GM12878 (cell line): ENCODE measurements around the gene KIAA2012.

Source experiments
- MXI1 ChIP-seq: fragments of 150-350 bp; IDR thresholded peaks from 2 replicates; pipeline ENCODE4 v1.6.1; 2011; ENCODE audit warnings: low read depth, mild to moderate bottlenecking, inconsistent platforms, low read length, improper control_type of control experiment
- SIN3A ChIP-seq: IDR thresholded peaks from 2 replicates; pipeline ENCODE4 v1.6.1; 2012; ENCODE audit warnings: low read depth, low read length, improper control_type of control experiment

DNA sequence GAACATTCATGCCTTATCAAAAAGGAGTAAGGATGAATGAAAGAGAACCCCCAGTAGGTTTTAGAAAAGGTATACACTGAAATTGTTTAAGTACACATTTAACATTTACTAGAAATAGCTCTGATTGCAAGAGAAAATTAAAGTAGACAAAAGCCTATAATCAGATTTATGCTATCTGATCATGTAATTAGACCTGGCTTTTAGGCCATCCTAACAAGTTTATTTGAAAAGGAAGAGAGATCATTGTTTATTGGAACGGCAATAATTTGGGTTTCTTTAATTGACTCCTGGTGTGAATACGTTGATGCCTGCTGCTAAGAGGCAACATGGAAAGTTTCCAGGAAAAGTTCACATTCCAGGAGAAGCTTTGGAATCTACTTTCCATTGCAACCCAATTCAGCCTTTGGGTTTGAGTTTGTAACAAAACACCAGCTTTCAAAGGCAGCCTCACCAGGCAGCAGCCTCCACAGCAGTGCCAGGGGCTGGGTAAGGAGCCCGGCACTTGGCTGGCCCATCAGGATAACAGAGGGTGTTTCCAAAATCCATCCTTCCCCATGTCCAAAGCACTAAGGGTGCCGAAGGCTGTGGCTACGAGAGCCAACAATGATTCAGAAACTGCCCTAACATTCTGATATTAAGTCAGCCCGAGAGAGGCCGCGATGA lies 21.4 kb upstream of the KIAA2012 start:
- no peak for TF ChIP-seq MXI1
- no peak for TF ChIP-seq SIN3A
